Endothelial cell (in vitro differentiated cells): ENCODE data around the gene COMMD8. TPM values are rescaled to one million over a fixed set of nuclear protein-coding genes. Genes with fewer than 3 reads are reported as not detected.

Experiments
- DNase-seq: peaks from one replicate; pipeline ENCODE4 v3.0.0; 2021; ENCODE audit warnings: low spot score
- H3K27ac Mint-ChIP-seq: one replicate; pipeline ENCODE4 v1.8.0; 2021; ENCODE audit warnings: mixed read lengths, inconsistent platforms; ENCODE audit not compliant: unreplicated experiment
- H3K27me3 Mint-ChIP-seq: one replicate; pipeline ENCODE4 v1.8.0; 2021; ENCODE audit warnings: mild to moderate bottlenecking, moderate library complexity, mixed read lengths, inconsistent platforms; ENCODE audit not compliant: unreplicated experiment
- H3K36me3 Mint-ChIP-seq: one replicate; pipeline ENCODE4 v1.8.0; 2021; ENCODE audit warnings: mild to moderate bottlenecking, low read depth, mixed read lengths, inconsistent platforms; ENCODE audit not compliant: unreplicated experiment
- H3K4me1 Mint-ChIP-seq: one replicate; pipeline ENCODE4 v1.8.0; 2021; ENCODE audit warnings: mild to moderate bottlenecking, mixed read lengths, inconsistent platforms; ENCODE audit not compliant: unreplicated experiment
- H3K4me3 Mint-ChIP-seq: one replicate; pipeline ENCODE4 v1.8.0; 2021; ENCODE audit warnings: mild to moderate bottlenecking, mixed read lengths, inconsistent platforms; ENCODE audit not compliant: unreplicated experiment
- H3K9me3 Mint-ChIP-seq: one replicate; pipeline ENCODE4 v1.8.0; 2021; ENCODE audit warnings: mixed read lengths, inconsistent platforms; ENCODE audit not compliant: unreplicated experiment
- CTCF ChIP-seq: fragments of 200-600 bp; sonication (generic); IDR thresholded peaks from one replicate; pipeline ENCODE4 v1.5.0; 2021; ENCODE audit warnings: antibody characterized with exemption; ENCODE audit not compliant: unreplicated experiment
- total RNA-seq: library from RNA; stranded (reverse); fragmentation: NEBNext Ultra II Directional; extraction: Animal tissue kit (Norgen Biotek cat#: 25700); gene quantifications from one replicate; pipeline ENCODE4 v1.2.1, GENCODE V29; 2021; ENCODE audit not compliant: unreplicated experiment

The COMMD8 gene
- total RNA-seq, 1 donor from 2014 or later, result 8.5 TPM

- no peak overlapping the region for H3K4me3 Mint-ChIP-seq
- no peaks in the 10 kb centered on the region for H3K27me3 Mint-ChIP-seq
These were observed 53.2 kb downstream of the COMMD8 start for GRCh38 chr4:47410271-47410670.

GRCh38 chr4:47406408-47406807 is 57.1 kb downstream of the COMMD8 start:
- no peak for TF ChIP-seq CTCF

More at GRCh38 chr4:47410271-47410670, 53.2 kb downstream of the COMMD8 start:
- H3K36me3 Mint-ChIP-seq, result no peaks in the 10 kb centered on the region
- peaks cover 4% of the 10 kb centered on the region for H3K4me1 Mint-ChIP-seq
- no peak for TF ChIP-seq CTCF
- no peak overlapping the region for H3K27ac Mint-ChIP-seq
- DNase-seq, result no peak
- H3K9me3 Mint-ChIP-seq, result no peaks in the 10 kb centered on the region

More at GRCh38 chr4:47406408-47406807, 57.1 kb downstream of the COMMD8 start:
- H3K27ac Mint-ChIP-seq, result no peak overlapping the region
- H3K4me3 Mint-ChIP-seq, result no peak overlapping the region
- H3K27me3 Mint-ChIP-seq, result no peaks in the 10 kb centered on the region
- no peak for DNase-seq
- H3K36me3 Mint-ChIP-seq, result no peaks in the 10 kb centered on the region
- H3K4me1 Mint-ChIP-seq, result peaks cover 4% of the 10 kb centered on the region
- H3K9me3 Mint-ChIP-seq, result no peaks in the 10 kb centered on the region

Other genes with a start within 250 kb of the COMMD8 start
- 9.3 TPM for gene ATP10D, start 21.6 kb upstream of the COMMD8 start, total RNA-seq